Kidney epithelial cell (primary cell): ENCODE results near the gene MUC5B. TPM values are rescaled to one million over a fixed set of nuclear protein-coding genes. Genes with fewer than 3 reads are reported as not detected.

ENCODE experiments used
- DNase-seq: peaks from one replicate; pipeline ENCODE4 v3.0.0-alpha.2; 2010; ENCODE audit warnings: low read depth
- H3K27me3 ChIP-seq: 2 replicates; pipeline ENCODE4 v1.6.0; 2011; ENCODE audit warnings: low read length; ENCODE audit not compliant: control insufficient read depth, insufficient read depth
- H3K36me3 ChIP-seq: 2 replicates; pipeline ENCODE4 v1.5.1; 2011; ENCODE audit warnings: low read length; ENCODE audit not compliant: control insufficient read depth, insufficient read depth
- H3K4me3 ChIP-seq: 2 replicates; pipeline ENCODE4 v1.5.1; 2011; ENCODE audit warnings: low read depth, mild to moderate bottlenecking, control low read depth, low read length
- CTCF ChIP-seq: IDR thresholded peaks from 2 replicates; pipeline ENCODE4 v1.5.1; 2011; ENCODE audit warnings: mild to moderate bottlenecking, moderate library complexity, low read length, control low read depth, inconsistent platforms; ENCODE audit not compliant: insufficient read depth, poor library complexity, severe bottlenecking
- total RNA-seq: library from RNA; depleted of rRNA; stranded (reverse); fragments of >200 nt; gene quantifications from 2 replicates; pipeline ENCODE4 v1.2.3, GENCODE V29; 2015

Gene MUC5B
- total RNA-seq, 1 donor from 2014 or later, result not detected

DNA sequence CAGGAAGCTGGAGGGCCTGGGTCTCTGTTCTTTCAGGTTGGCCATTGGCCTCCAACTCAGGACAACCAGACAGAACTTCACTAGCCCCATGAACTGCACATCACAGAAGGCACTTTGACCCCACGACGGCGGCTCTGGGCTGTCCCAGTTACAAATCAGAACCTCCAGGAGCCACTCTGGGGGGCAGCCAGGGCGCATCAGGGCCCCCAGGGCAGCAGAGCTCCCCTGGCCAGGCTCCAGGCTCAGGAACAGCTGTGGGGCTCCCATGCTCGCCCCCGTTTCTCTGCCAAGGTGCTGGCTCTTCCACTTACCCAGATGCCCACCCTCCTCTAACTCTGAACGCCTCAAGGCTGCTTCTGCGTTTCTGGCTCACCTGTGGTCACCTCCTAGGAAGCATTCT is 61.0 kb downstream of the MUC5B start:
- Histone ChIP-seq H3K36me3 (peaks cover 1% of the 10 kb centered on the region), H3K4me3 (no peak overlapping the region), H3K27me3 (no peaks in the 10 kb centered on the region)
- no peak for DNase-seq
- TF ChIP-seq CTCF, result no peak

- DNase-seq, result no peak
- TF ChIP-seq CTCF, result no peak
- H3K4me3 ChIP-seq, result no peak overlapping the region
- no peaks in the 10 kb centered on the region for H3K27me3 ChIP-seq
- peaks cover 1% of the 10 kb centered on the region for H3K36me3 ChIP-seq
These were observed 62.5 kb downstream of the MUC5B start for GRCh38 chr11:1285316-1285744.

GRCh38 chr11:1285876-1286275 is 63.0 kb downstream of the MUC5B start:
- no peak for DNase-seq
- Histone ChIP-seq H3K4me3 (no peak overlapping the region), H3K27me3 (no peaks in the 10 kb centered on the region), H3K36me3 (peaks cover 1% of the 10 kb centered on the region)
- no peak for TF ChIP-seq CTCF

- Histone ChIP-seq H3K4me3 (no peak overlapping the region), H3K27me3 (no peaks in the 10 kb centered on the region), H3K36me3 (peaks cover 1% of the 10 kb centered on the region)
- TF ChIP-seq CTCF, result no peak
- no peak for DNase-seq
These were observed 65.1 kb downstream of the MUC5B start for GRCh38 chr11:1287928-1288327.

- H3K36me3 ChIP-seq, result peaks cover 3% of the 10 kb centered on the region
- no peaks in the 10 kb centered on the region for H3K27me3 ChIP-seq
- no peak overlapping the region for H3K4me3 ChIP-seq
- TF ChIP-seq CTCF, result no peak
- DNase-seq, result no peak
These were observed 65.7 kb downstream of the MUC5B start for GRCh38 chr11:1288426-1289151.
